Memory B cell (primary cell): ENCODE data around the gene MEOX2.

Experiments used
- ATAC-seq: fragments of 150-1000 bp; cut with Tn5 transposase; 2 replicates; pipeline ENCODE4 v1.10.0; 2021; ENCODE audit warnings: low read depth, mild to moderate bottlenecking, moderate library complexity
- DNase-seq, 2 donors: peaks; one replicate each; pipeline ENCODE4 v3.0.0; 2022; ENCODE audit warnings: low spot score in 2 of 2
- H3K27ac Mint-ChIP-seq: one replicate; pipeline ENCODE4 v1.8.0; 2022; ENCODE audit warnings: mild to moderate bottlenecking, moderate library complexity, mixed read lengths
- H3K27me3 Mint-ChIP-seq: one replicate; pipeline ENCODE4 v1.8.0; 2022; ENCODE audit warnings: mixed read lengths
- H3K36me3 Mint-ChIP-seq: one replicate; pipeline ENCODE4 v1.8.0; 2022; ENCODE audit warnings: mild to moderate bottlenecking, mixed read lengths
- H3K4me1 Mint-ChIP-seq: one replicate; pipeline ENCODE4 v1.8.0; 2022; ENCODE audit warnings: mixed read lengths
- H3K4me3 Mint-ChIP-seq: one replicate; pipeline ENCODE4 v1.8.0; 2022; ENCODE audit warnings: mild to moderate bottlenecking, moderate library complexity, mixed read lengths
- H3K9me3 Mint-ChIP-seq: one replicate; pipeline ENCODE4 v1.8.0; 2022; ENCODE audit warnings: mixed read lengths

The MEOX2 gene

DNA sequence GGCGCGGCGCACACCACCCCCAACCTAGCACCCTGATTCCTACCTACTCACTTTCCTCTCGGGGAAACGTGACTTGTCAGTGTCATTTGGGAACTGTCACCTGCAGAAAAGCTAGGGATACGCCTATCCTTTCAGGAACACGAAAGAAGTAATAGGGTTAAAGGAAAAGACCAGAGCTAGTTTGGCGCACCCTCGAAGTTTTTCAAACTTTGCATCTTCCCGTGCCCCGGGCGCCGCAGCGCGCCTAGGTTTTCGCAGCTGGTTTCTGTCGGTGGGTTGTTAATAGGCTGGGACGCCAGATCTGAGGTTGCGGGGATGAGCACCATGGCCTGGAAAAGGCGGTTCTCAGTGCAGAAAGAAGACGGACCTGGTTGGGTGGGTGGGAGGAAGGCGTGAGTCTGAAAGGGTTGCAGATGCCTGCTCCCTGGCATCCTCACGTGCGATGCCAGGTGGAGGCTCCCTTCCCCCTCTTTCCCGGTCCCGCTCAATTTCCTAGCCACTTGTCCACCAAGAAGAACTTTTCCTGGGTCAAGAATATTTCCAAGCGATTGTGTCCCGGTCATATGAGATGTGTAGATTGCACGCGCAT is 568 bp upstream of the MEOX2 start:
- Mint-ChIP-seq H3K4me1 (no peaks in the 10 kb centered on the region), H3K27ac (no peak overlapping the region), H3K27me3 (peaks cover 8% of the 10 kb centered on the region), H3K9me3 (no peaks in the 10 kb centered on the region), H3K36me3 (no peaks in the 10 kb centered on the region), H3K4me3 (no peak overlapping the region)
- ATAC-seq (no peak), DNase-seq (no peak)

DNA sequence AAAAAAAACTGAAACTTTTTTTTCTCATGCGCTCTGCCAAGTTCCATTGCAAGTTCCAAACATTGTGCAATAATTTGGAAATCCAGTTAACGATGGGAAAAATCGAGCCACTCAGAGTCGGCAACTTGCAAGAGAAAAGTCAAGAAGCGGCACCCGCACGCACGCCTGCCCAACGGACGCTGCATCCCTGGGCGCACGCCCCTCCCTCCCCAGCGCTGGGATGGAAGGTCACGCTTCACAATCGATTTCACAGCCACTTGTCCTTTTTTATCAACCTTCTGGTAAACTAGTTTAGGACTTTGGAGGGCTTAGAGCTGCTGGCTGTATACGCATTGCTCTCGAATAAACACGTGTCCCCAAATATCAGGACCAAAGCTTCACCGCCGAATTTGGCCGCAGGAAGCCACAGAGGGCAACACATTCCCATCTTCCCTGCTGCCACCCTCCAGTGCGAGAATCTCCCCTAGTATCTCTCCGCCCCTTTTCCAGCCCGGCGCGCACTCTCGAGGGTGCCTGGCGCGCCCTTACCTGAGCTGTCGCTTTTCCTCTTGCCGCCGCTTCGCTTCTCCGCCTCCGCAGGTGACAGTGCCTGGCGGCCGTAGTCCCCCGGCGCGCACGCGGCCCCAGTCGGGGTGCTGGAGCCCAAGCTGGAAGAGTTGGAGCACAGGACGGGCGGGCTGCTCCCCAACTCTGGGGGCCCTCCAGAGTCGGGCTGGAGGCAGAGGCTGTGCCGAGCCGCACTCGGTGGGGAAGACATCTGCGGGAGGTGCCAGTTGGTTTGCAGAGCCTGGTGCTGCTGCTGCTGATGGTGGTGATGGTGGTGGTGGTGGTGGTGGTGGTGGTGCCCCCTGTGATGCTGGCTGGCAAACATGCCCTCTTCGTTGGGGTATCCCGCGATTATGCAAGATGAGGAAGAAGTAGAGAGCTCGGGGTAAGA is 857 bp downstream of the MEOX2 start:
- no peak for ATAC-seq
- no peak for DNase-seq
- no peaks in the 10 kb centered on the region for H3K36me3 Mint-ChIP-seq
- no peak overlapping the region for H3K4me3 Mint-ChIP-seq
- no peaks in the 10 kb centered on the region for H3K9me3 Mint-ChIP-seq
- H3K27me3 Mint-ChIP-seq, result peaks cover 8% of the 10 kb centered on the region
- no peaks in the 10 kb centered on the region for H3K4me1 Mint-ChIP-seq
- H3K27ac Mint-ChIP-seq, result no peak overlapping the region

DNA sequence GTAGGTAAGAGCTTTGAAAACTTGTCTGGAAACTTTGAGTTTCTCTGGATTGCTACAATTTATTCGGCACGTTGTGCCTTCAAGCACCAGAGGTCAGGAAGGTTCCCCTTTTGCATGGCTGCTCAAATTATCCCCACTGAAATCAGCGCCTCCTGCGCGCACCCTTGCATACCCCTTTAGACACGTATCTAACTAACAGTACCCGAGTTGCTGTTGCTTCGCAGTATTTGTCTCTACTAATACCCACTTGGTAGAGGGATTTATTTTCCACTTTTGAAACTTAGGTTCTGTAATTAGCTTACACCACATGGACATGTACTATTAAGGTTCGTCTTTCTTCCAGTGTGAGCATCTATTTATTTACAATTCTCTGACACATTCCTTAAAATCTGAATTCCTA is 1.6 kb downstream of the MEOX2 start:
- Mint-ChIP-seq H3K27ac (no peak overlapping the region), H3K27me3 (peaks cover 8% of the 10 kb centered on the region), H3K4me1 (no peaks in the 10 kb centered on the region), H3K4me3 (no peak overlapping the region), H3K36me3 (no peaks in the 10 kb centered on the region), H3K9me3 (no peaks in the 10 kb centered on the region)
- DNase-seq, result no peak
- ATAC-seq, result no peak

DNA sequence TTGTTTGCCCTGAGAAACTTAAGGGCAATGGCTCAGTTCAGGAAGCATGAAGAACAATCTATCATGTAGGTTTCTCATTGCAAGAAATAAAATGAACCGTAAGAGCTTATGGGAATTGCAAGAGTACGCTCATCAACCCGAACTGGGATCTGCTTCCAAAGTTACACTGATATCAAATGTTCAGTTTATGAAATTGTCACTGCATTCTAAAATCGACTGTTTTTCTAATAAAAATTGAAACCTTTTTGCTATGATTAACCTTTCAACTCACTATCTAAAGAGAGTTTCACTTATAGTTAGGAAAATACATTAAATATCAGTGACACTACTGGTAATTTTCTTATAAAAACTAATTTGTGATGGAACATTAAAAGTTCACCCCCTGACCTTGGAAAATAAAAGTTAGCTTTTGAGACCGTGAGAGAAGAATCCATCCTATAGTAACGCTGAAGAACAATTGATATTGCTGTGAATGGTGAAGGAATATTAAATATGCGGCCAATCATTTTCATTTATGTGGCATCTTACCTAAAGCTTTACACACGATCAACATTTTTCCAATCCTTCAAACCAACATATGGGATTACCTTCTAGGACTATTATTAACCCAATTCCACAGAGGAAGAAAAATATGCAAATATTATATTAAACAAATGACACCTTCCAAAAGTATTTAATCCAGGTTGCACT is 2.2 kb downstream of the MEOX2 start:
- Mint-ChIP-seq H3K9me3 (no peaks in the 10 kb centered on the region), H3K36me3 (no peaks in the 10 kb centered on the region), H3K4me1 (no peaks in the 10 kb centered on the region), H3K27me3 (peaks cover 8% of the 10 kb centered on the region), H3K27ac (no peak overlapping the region), H3K4me3 (no peak overlapping the region)
- DNase-seq (no peak), ATAC-seq (no peak)

DNA sequence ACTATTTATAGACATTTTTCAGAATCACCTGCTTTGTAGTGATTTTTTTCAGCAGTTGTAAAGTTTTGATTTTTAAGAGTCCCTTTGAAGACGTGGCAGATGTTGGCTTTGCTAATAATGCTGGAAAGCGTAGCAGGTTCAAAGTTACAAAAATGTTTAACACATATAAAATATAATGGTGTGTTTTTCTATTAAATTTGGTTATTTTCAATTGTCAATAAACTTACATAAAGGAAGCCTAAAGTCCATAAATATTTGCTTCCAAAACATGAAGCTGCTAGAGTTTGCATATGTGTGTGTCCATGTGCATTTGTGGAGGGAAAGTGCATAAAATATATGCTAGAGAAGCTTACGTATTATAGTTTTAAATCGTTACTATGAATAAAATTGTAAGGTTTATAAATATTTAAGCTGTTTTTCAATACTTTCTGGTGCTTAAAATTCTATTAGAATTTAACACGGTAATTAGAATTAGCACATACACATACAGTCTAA is 3.7 kb downstream of the MEOX2 start:
- no peak overlapping the region for H3K4me3 Mint-ChIP-seq
- ATAC-seq (no peak), DNase-seq (no peak)
- no peaks in the 10 kb centered on the region for H3K9me3 Mint-ChIP-seq
- peaks cover 8% of the 10 kb centered on the region for H3K27me3 Mint-ChIP-seq
- no peaks in the 10 kb centered on the region for H3K36me3 Mint-ChIP-seq
- H3K27ac Mint-ChIP-seq, result no peak overlapping the region
- H3K4me1 Mint-ChIP-seq, result no peaks in the 10 kb centered on the region

DNA sequence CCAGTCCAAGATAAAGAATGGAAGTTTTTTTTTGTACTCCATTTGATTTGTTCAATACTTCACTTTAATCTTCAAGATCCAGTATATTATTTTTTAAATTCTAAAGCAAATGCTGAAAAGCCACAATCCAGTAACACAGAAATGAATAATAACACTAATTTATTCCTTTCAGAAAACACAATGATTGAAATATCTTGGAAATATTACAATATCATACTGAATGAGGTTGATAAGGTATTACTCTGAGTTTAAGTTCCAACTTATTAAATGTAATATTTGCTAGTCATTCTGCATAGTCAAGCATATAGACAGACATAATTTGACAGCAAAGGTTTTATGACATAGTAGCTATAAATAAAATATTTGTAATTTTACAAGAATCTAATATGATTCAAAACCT is 4.4 kb downstream of the MEOX2 start:
- no peak overlapping the region for H3K4me3 Mint-ChIP-seq
- no peaks in the 10 kb centered on the region for H3K36me3 Mint-ChIP-seq
- ATAC-seq (no peak), DNase-seq (no peak)
- H3K9me3 Mint-ChIP-seq, result no peaks in the 10 kb centered on the region
- no peaks in the 10 kb centered on the region for H3K4me1 Mint-ChIP-seq
- H3K27me3 Mint-ChIP-seq, result peaks cover 8% of the 10 kb centered on the region
- H3K27ac Mint-ChIP-seq, result no peak overlapping the region

DNA sequence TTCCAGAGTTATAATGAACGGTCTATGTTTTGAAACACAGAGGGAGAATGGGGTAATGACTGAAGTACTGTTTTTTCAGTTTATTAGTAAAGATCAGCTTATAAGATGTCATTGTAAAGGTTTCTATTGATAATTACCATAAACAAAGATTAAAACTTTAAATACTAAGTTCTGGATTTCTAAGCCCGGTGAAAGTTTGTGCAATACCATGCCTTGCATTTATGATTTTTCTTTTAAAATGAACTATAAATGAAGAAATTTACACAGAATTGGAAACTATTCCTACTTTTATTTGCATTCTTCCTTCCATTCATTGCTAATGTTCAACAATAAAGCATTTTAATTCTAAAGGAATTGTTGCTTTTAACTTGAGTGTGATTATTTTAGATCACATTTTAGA is 4.9 kb downstream of the MEOX2 start:
- Mint-ChIP-seq H3K4me1 (no peaks in the 10 kb centered on the region), H3K4me3 (no peak overlapping the region), H3K36me3 (no peaks in the 10 kb centered on the region), H3K27me3 (peaks cover 6% of the 10 kb centered on the region), H3K27ac (no peak overlapping the region), H3K9me3 (no peaks in the 10 kb centered on the region)
- ATAC-seq, result no peak
- DNase-seq, result no peak

DNA sequence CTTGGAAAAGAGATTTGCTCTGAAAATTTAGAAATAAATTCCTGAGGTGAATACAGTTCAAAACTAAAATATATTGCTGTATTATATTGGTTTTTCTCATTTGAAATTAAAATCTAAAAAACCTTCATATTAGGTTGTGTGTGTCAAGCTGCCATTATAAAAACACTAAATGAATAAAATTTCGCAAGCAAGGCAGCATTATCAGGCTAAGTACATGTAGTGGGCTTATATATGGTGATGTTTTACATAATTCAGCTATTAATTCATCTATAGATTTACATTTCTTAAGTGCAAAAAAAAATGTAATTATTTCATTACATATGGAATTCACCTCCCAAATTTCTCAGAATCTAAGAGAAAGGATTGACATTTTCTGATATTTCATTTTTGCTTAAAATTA is 5.3 kb downstream of the MEOX2 start:
- H3K36me3 Mint-ChIP-seq, result no peaks in the 10 kb centered on the region

DNA sequence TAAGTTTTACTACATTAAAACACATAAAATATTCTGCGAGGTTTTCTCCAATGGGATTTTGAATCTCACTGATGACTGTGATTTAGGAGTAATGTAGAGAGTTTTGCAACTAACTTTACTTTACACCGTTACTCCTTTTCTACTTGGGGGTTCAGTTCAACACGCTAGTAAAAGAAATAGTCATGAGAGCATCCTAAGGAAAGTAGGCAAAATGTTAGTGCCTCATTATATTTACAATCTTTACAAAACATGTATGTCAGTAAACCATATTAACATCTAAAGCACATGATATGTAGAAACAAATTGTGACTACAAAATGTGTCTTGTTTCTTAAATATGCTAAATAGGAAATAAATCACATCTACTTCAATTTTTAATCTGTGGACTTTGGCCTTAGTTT is 6.0 kb downstream of the MEOX2 start:
- DNase-seq (no peak), ATAC-seq (no peak)
- no peaks in the 10 kb centered on the region for H3K9me3 Mint-ChIP-seq
- H3K27ac Mint-ChIP-seq, result no peak overlapping the region
- H3K4me1 Mint-ChIP-seq, result no peaks in the 10 kb centered on the region
- H3K36me3 Mint-ChIP-seq, result no peaks in the 10 kb centered on the region
- no peaks in the 10 kb centered on the region for H3K27me3 Mint-ChIP-seq
- no peak overlapping the region for H3K4me3 Mint-ChIP-seq

More for the DNA sequence above, 5.3 kb downstream of the MEOX2 start:
- Mint-ChIP-seq H3K4me3 (no peak overlapping the region), H3K4me1 (no peaks in the 10 kb centered on the region), H3K9me3 (no peaks in the 10 kb centered on the region), H3K27ac (no peak overlapping the region), H3K27me3 (peaks cover 2% of the 10 kb centered on the region)
- no peak for DNase-seq
- ATAC-seq, result no peak

DNA sequence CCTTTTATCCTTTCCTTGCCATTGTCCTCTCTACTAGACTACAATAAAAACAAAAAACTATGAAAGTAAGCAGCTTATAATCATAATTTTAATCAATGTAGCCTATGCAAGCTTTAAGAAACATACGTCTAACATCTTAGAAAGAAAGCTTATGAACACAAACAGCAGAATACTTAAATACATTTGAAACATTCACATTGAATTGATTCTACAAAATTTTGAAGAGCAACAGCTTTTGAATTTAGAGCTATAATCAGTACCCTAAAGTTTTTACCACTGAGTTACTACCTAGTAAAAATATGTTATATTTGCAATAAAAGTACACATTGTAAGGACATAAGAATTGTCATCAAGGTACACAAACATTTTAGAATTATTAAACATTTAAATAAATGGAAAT is 7.2 kb downstream of the MEOX2 start:
- Mint-ChIP-seq H3K9me3 (peaks cover 1% of the 10 kb centered on the region), H3K4me1 (no peaks in the 10 kb centered on the region), H3K27me3 (no peaks in the 10 kb centered on the region), H3K4me3 (no peak overlapping the region), H3K27ac (no peak overlapping the region), H3K36me3 (no peaks in the 10 kb centered on the region)
- no peak for DNase-seq
- ATAC-seq, result no peak

DNA sequence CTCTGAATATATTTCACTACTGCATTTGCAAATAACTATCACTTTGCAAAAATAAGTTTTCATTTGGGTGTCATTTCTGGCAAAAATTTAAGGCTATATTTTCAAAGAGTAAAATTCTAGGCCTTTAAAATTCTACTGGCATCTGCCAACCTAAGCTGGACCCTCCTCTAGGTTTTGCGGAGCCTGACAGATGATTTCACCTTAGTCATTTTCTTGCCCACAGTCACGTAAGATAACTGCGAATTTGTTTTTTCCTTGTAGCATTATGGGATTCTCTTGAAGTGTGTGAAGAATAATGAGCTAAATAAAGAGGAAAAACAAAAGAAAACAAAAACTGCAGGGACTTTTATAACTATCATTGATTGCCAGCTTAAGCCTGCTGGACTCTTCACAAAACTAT is 7.8 kb downstream of the MEOX2 start:
- H3K27ac Mint-ChIP-seq, result no peak overlapping the region
- H3K4me1 Mint-ChIP-seq, result no peaks in the 10 kb centered on the region
- no peak overlapping the region for H3K4me3 Mint-ChIP-seq
- peaks cover 1% of the 10 kb centered on the region for H3K9me3 Mint-ChIP-seq
- H3K27me3 Mint-ChIP-seq, result no peaks in the 10 kb centered on the region
- ATAC-seq (no peak), DNase-seq (no peak)
- no peaks in the 10 kb centered on the region for H3K36me3 Mint-ChIP-seq

DNA sequence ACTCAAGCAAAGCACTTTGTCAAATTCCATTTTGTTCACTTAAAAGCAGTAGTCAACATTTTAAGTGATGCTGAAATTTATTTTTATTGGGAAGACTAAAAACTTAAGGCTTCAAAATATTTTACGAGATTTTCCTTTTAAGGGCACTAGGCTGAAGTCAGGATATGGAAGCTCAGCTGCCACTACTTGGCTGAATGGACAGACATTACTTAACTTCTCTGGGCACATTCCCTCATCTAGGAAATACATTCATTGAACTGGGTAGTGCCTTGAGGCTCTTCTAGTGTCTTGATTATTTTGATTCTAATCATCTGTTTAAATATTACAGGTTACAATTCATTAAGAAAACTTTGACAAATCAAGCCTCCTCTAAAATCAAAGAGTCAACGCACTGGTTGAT is 11.1 kb downstream of the MEOX2 start:
- Mint-ChIP-seq H3K27me3 (no peaks in the 10 kb centered on the region), H3K4me3 (no peak overlapping the region), H3K4me1 (no peaks in the 10 kb centered on the region), H3K27ac (no peak overlapping the region), H3K9me3 (peaks cover 2% of the 10 kb centered on the region), H3K36me3 (no peaks in the 10 kb centered on the region)
- ATAC-seq (no peak), DNase-seq (no peak)

DNA sequence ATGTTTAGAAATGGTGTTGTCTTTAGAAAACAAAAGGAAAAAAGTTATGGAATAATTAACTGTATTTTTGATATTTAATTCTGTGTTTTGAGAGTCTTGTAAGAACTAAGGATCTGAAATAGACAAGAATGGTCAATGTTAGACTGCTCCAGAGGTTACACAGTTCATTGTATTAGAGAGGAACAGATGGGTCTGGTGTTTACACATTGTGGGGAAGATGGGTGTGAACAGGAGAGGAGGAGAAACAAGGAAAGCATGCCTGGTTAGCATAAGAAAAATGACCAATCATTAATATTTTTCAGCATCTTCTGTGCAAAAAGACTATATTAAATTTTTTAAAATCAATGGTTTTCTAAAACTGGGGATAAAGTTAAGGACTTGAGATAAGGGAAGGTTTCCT is 11.9 kb downstream of the MEOX2 start:
- no peaks in the 10 kb centered on the region for H3K4me1 Mint-ChIP-seq
- no peak overlapping the region for H3K4me3 Mint-ChIP-seq
- no peak for ATAC-seq
- H3K27me3 Mint-ChIP-seq, result no peaks in the 10 kb centered on the region
- DNase-seq, result no peak
- no peak overlapping the region for H3K27ac Mint-ChIP-seq
- H3K36me3 Mint-ChIP-seq, result no peaks in the 10 kb centered on the region
- peaks cover 2% of the 10 kb centered on the region for H3K9me3 Mint-ChIP-seq

DNA sequence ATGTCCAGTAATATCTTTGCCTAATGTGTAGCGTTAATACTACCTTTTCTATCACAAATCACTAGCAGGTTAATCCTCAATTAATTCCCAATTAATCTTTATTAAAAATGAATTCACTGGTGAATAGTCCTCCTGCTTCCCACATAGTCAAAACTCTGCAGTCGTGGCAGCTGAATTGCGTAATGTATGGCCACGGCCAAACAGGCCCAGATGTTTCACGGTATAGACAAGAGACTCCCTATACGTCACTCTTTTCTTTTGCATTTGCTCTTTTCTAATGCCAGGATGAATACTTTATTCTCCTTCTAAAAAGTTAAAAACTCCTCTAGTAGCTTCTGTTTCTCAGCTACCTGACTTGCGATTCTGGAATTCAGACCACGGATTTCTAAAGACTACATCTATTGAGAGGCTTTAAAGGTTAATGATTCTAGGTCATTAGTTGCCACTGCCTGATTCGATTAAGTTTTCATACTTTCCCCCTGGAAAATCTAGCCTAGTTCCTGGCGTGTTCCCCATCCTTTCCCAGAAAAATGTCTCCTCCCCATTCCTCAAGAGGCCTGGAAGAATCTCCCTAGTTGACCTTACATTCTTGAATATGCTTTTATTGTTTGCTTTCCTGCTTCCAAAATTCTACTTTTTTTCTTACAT is 16.9 kb downstream of the MEOX2 start:
- Mint-ChIP-seq H3K4me1 (no peaks in the 10 kb centered on the region), H3K9me3 (peaks cover 4% of the 10 kb centered on the region), H3K36me3 (no peaks in the 10 kb centered on the region), H3K4me3 (no peak overlapping the region), H3K27ac (no peak overlapping the region), H3K27me3 (no peaks in the 10 kb centered on the region)
- DNase-seq (no peak), ATAC-seq (no peak)
